Effector memory CD4-positive, alpha-beta T cell (primary cell): ENCODE measurements around the gene CLDND2.

Experiments
- DNase-seq, 3 donors: peaks; one replicate each; pipeline ENCODE4 v3.0.0-alpha.2; 2020
- H3K27ac ChIP-seq: 2 replicates; pipeline ENCODE4 v1.7.0; 2013; ENCODE audit warnings: mild to moderate bottlenecking, low read length, moderate library complexity; ENCODE audit not compliant: insufficient read depth, poor library complexity, severe bottlenecking
- H3K27me3 ChIP-seq: replicated peaks from 2 replicates; pipeline ENCODE4 v1.7.0; 2013; ENCODE audit warnings: mild to moderate bottlenecking, low read length; ENCODE audit not compliant: insufficient read depth, control insufficient read depth, poor library complexity, severe bottlenecking
- H3K36me3 ChIP-seq: 2 replicates; pipeline ENCODE4 v1.7.0; 2013; ENCODE audit warnings: mild to moderate bottlenecking, low read length, moderate library complexity; ENCODE audit not compliant: control insufficient read depth, insufficient read depth
- H3K4me1 ChIP-seq: 2 replicates; pipeline ENCODE4 v1.7.0; 2013; ENCODE audit warnings: low read length, mild to moderate bottlenecking; ENCODE audit not compliant: control insufficient read depth, insufficient read depth, poor library complexity, severe bottlenecking
- H3K4me3 ChIP-seq: 2 replicates; pipeline ENCODE4 v1.7.0; 2013; ENCODE audit warnings: low read length, low read depth, mild to moderate bottlenecking; ENCODE audit not compliant: insufficient read depth, poor library complexity, severe bottlenecking
- H3K9me3 ChIP-seq: 2 replicates; pipeline ENCODE4 v1.7.0; 2013; ENCODE audit warnings: mild to moderate bottlenecking, low read length, moderate library complexity; ENCODE audit not compliant: control insufficient read depth

Gene CLDND2

GRCh38 chr19:51356159-51356801 lies 12.5 kb downstream of the CLDND2 start:
- no peak overlapping the region for H3K4me3 ChIP-seq
- no peak for DNase-seq
- H3K4me1 ChIP-seq, result peaks cover 8% of the 10 kb centered on the region
- no peak overlapping the region for H3K27ac ChIP-seq
- no peaks in the 10 kb centered on the region for H3K27me3 ChIP-seq
- no peaks in the 10 kb centered on the region for H3K9me3 ChIP-seq
- H3K36me3 ChIP-seq, result peaks cover 6% of the 10 kb centered on the region

- Histone ChIP-seq H3K36me3 (peaks cover 16% of the 10 kb centered on the region), H3K27me3 (no peaks in the 10 kb centered on the region), H3K9me3 (no peaks in the 10 kb centered on the region), H3K4me1 (peaks cover 8% of the 10 kb centered on the region), H3K27ac (no peak overlapping the region), H3K4me3 (no peak overlapping the region)
- DNase-seq, result peak in 1 of 3 donors; percentile 12
These were observed 14.1 kb downstream of the CLDND2 start for GRCh38 chr19:51354742-51355148.

- no peaks in the 10 kb centered on the region for H3K9me3 ChIP-seq
- peaks cover 18% of the 10 kb centered on the region for H3K36me3 ChIP-seq
- H3K4me1 ChIP-seq, result peaks cover 8% of the 10 kb centered on the region
- H3K27me3 ChIP-seq, result no peaks in the 10 kb centered on the region
- no peak overlapping the region for H3K4me3 ChIP-seq
- H3K27ac ChIP-seq, result no peak overlapping the region
- DNase-seq, result no peak
These were observed 14.6 kb downstream of the CLDND2 start for GRCh38 chr19:51354103-51354741.

- no peak for DNase-seq
- H3K4me1 ChIP-seq, result peaks cover 8% of the 10 kb centered on the region
- H3K4me3 ChIP-seq, result no peak overlapping the region
- no peaks in the 10 kb centered on the region for H3K27me3 ChIP-seq
- H3K27ac ChIP-seq, result no peak overlapping the region
- peaks cover 18% of the 10 kb centered on the region for H3K36me3 ChIP-seq
- H3K9me3 ChIP-seq, result no peaks in the 10 kb centered on the region
These were observed 15.9 kb downstream of the CLDND2 start for GRCh38 chr19:51352783-51353360.

GRCh38 chr19:51351266-51351990 lies 17.4 kb downstream of the CLDND2 start:
- H3K27ac ChIP-seq, result no peak overlapping the region
- DNase-seq, result no peak
- no peak overlapping the region for H3K4me3 ChIP-seq
- no peaks in the 10 kb centered on the region for H3K27me3 ChIP-seq
- peaks cover 8% of the 10 kb centered on the region for H3K4me1 ChIP-seq
- H3K9me3 ChIP-seq, result no peaks in the 10 kb centered on the region
- H3K36me3 ChIP-seq, result peaks cover 18% of the 10 kb centered on the region

GRCh38 chr19:51347209-51347928 lies 21.4 kb downstream of the CLDND2 start:
- Histone ChIP-seq H3K4me3 (no peak overlapping the region), H3K27ac (no peak overlapping the region), H3K27me3 (no peaks in the 10 kb centered on the region), H3K36me3 (peaks cover 18% of the 10 kb centered on the region), H3K9me3 (no peaks in the 10 kb centered on the region), H3K4me1 (no peaks in the 10 kb centered on the region)
- no peak for DNase-seq

GRCh38 chr19:51346742-51347141 lies 22.1 kb downstream of the CLDND2 start:
- H3K27me3 ChIP-seq, result no peaks in the 10 kb centered on the region
- no peak overlapping the region for H3K4me3 ChIP-seq
- H3K9me3 ChIP-seq, result no peaks in the 10 kb centered on the region
- H3K27ac ChIP-seq, result no peak overlapping the region
- DNase-seq, result no peak
- H3K36me3 ChIP-seq, result peaks cover 14% of the 10 kb centered on the region
- H3K4me1 ChIP-seq, result no peaks in the 10 kb centered on the region

GRCh38 chr19:51345076-51345620 lies 23.7 kb downstream of the CLDND2 start:
- DNase-seq, result no peak
- Histone ChIP-seq H3K9me3 (no peaks in the 10 kb centered on the region), H3K27me3 (no peaks in the 10 kb centered on the region), H3K36me3 (peaks cover 5% of the 10 kb centered on the region), H3K4me3 (no peak overlapping the region), H3K4me1 (peaks cover 1% of the 10 kb centered on the region), H3K27ac (no peak overlapping the region)

GRCh38 chr19:51342631-51343569 lies 25.9 kb downstream of the CLDND2 start:
- H3K27ac ChIP-seq, result no peak overlapping the region
- H3K4me3 ChIP-seq, result no peak overlapping the region
- H3K36me3 ChIP-seq, result no peaks in the 10 kb centered on the region
- no peak for DNase-seq
- H3K27me3 ChIP-seq, result no peaks in the 10 kb centered on the region
- H3K4me1 ChIP-seq, result peaks cover 15% of the 10 kb centered on the region
- no peaks in the 10 kb centered on the region for H3K9me3 ChIP-seq
